HG03342 (cell line): ENCODE results near the gene PRKAG2.

Experiments used
- ATAC-seq: cut with Tn5 transposase; IDR thresholded peaks from one replicate; pipeline ENCODE4 v1.9.1; 2021; ENCODE audit warnings: mild to moderate bottlenecking, moderate library complexity; ENCODE audit not compliant: unreplicated experiment

The PRKAG2 gene

GRCh38 chr7:151684408-151685175, 192.3 kb downstream of the PRKAG2 start:
- ATAC-seq, result no peak

- no peak for ATAC-seq
Measured at GRCh38 chr7:151683615-151684407, 193.1 kb downstream of the PRKAG2 start.

GRCh38 chr7:151682831-151683614, 193.9 kb downstream of the PRKAG2 start:
- no peak for ATAC-seq

- ATAC-seq, result no peak
Measured at GRCh38 chr7:151681726-151682125, 195.2 kb downstream of the PRKAG2 start.

GRCh38 chr7:151680810-151681209, 196.1 kb downstream of the PRKAG2 start:
- no peak for ATAC-seq

- ATAC-seq, result no peak
Measured at GRCh38 chr7:151679881-151680612, 196.9 kb downstream of the PRKAG2 start.

- no peak for ATAC-seq
Measured at GRCh38 chr7:151679071-151679708, 197.7 kb downstream of the PRKAG2 start.

- ATAC-seq, result no peak
Measured at GRCh38 chr7:151678227-151678604, 198.7 kb downstream of the PRKAG2 start.

- ATAC-seq, result no peak
Measured at GRCh38 chr7:151677581-151678226, 199.2 kb downstream of the PRKAG2 start.

GRCh38 chr7:151676759-151677158, 200.2 kb downstream of the PRKAG2 start:
- no peak for ATAC-seq

GRCh38 chr7:151675196-151675920, 201.6 kb downstream of the PRKAG2 start:
- ATAC-seq, result no peak

GRCh38 chr7:151674161-151674920, 202.6 kb downstream of the PRKAG2 start:
- no peak for ATAC-seq

GRCh38 chr7:151673216-151673615, 203.7 kb downstream of the PRKAG2 start:
- no peak for ATAC-seq

- no peak for ATAC-seq
Measured at GRCh38 chr7:151672716-151673115, 204.2 kb downstream of the PRKAG2 start.

GRCh38 chr7:151671514-151671913, 205.4 kb downstream of the PRKAG2 start:
- ATAC-seq, result no peak

- no peak for ATAC-seq
Measured at GRCh38 chr7:151669762-151670161, 207.2 kb downstream of the PRKAG2 start.

- ATAC-seq, result no peak
Measured at GRCh38 chr7:151666886-151667285, 210.0 kb downstream of the PRKAG2 start.

GRCh38 chr7:151665368-151665767, 211.5 kb downstream of the PRKAG2 start:
- ATAC-seq, result no peak
